Upper lobe of left lung (tissue), 6 donors: ENCODE measurements around the gene ITGA11. TPM values are rescaled to one million over a fixed set of nuclear protein-coding genes. Genes with fewer than 3 reads are reported as not detected.

Experiments
- ATAC-seq, 2 donors: fragments of 200-7000 bp; cut with Tn5 transposase; one replicate each; pipeline ENCODE4 v1.9.1; 2022; ENCODE audit warnings: mild to moderate bottlenecking in 2 of 2, moderate library complexity in 2 of 2; ENCODE audit not compliant: low FRiP score in 2 of 2
- DNase-seq, 2 donors: peaks; one replicate each; pipeline ENCODE4 v3.0.0-alpha.2; 2019 to 2020
- H3K27ac ChIP-seq, 4 donors: fragments of 200-600 bp; sonication (generic); one replicate each; pipeline ENCODE4 v1.5.1; 2016 to 2019
- H3K27me3 ChIP-seq, 4 donors: fragments of 200-600 bp; sonication (generic); one replicate each; pipeline ENCODE4 v1.5.1; 2017 to 2019
- H3K36me3 ChIP-seq, 4 donors: fragments of 200-600 bp; sonication (generic); one replicate each; pipeline ENCODE4 v1.5.1; 2016 to 2019
- H3K4me1 ChIP-seq, 4 donors: fragments of 200-600 bp; sonication (generic); one replicate each; pipeline ENCODE4 v1.5.1; 2018 to 2019
- H3K4me3 ChIP-seq, 4 donors: fragments of 200-600 bp; sonication (generic); one replicate each; pipeline ENCODE4 v1.5.1; 2017 to 2019; ENCODE audit warnings: mild to moderate bottlenecking in 2 of 4, moderate library complexity in 1 of 4
- H3K9me3 ChIP-seq, 4 donors: fragments of 200-600 bp; sonication (generic); one replicate each; pipeline ENCODE4 v1.5.1; 2018 to 2019
- EP300 ChIP-seq, 4 donors: sonication (generic); formaldehyde crosslinking; IDR thresholded peaks; one replicate each; pipeline ENCODE4 v1.5.1; 2017; ENCODE audit warnings: antibody characterized with exemption in 4 of 4, control low read depth in 2 of 4
- POLR2A ChIP-seq, 4 donors: fragments of 450-650 bp; IDR thresholded peaks; one replicate each; pipeline ENCODE4 v1.5.1; 2016 to 2017; ENCODE audit warnings: antibody characterized with exemption in 4 of 4, mild to moderate bottlenecking in 2 of 4
- POLR2AphosphoS5 ChIP-seq, 2 donors: sonication (generic); formaldehyde crosslinking; IDR thresholded peaks; one replicate each; pipeline ENCODE4 v1.5.1; 2017; ENCODE audit warnings: antibody characterized with exemption in 2 of 2
- WGBS, 2 donors: methylation state at CpG; one replicate each; pipeline ENCODE4 v1.1.5; 2017 to 2018; 5-methylcytosine and 5-hydroxymethylcytosine counted together
- total RNA-seq, 6 donors: library from RNA; depleted of rRNA in 4 of 6; stranded (reverse); fragments of >200 nt in 4 of 6; gene quantifications; one replicate each; pipeline versions ENCODE4 v1.1.0 to v1.2.1, GENCODE V29; 2016 to 2021
- TF ChIP-seq, protein P1 (sequence below), 6 experiments: fragments of 450-650 bp in 4 of 6; fragments of 200-600 bp in 2 of 6; sonication (generic) in 2 of 6; IDR thresholded peaks; one replicate each; pipeline ENCODE4 v1.5.1; 2016 to 2019; ENCODE audit warnings: antibody characterized with exemption in 6 of 6
- donor health status: DM: no; HTN: no; CAD: no; lungs with moderate emphysema.
- donor health status: DM: no; HTN: yes; CAD: no; lungs with severe emphysema.

ITGA11 gene
- total RNA-seq, 6 donors from 2014 or later: 0.49 to 6.9 (median 1.4) TPM

GRCh38 chr15:68464448-68465090 lies 32.6 kb upstream of the ITGA11 start:
- Histone ChIP-seq H3K4me1 (no peaks in the 10 kb centered on the region), H3K36me3 (no peaks in the 10 kb centered on the region), H3K27me3 (no peaks in the 10 kb centered on the region), H3K27ac (no peak overlapping the region), H3K4me3 (no peak overlapping the region), H3K9me3 (no peaks in the 10 kb centered on the region)
- no peak for DNase-seq
- 75 to 78% methylated on average over 5 to 7 of the region's 7 CpGs for WGBS, 2 donors
- TF ChIP-seq POLR2AphosphoS5 (IDR thresholded peaks at IDR 0.05) (no peak), EP300 (IDR thresholded peaks at IDR 0.05) (no peak), POLR2A (IDR thresholded peaks at IDR 0.05) (no peak)
- TF ChIP-seq, protein P1, sequence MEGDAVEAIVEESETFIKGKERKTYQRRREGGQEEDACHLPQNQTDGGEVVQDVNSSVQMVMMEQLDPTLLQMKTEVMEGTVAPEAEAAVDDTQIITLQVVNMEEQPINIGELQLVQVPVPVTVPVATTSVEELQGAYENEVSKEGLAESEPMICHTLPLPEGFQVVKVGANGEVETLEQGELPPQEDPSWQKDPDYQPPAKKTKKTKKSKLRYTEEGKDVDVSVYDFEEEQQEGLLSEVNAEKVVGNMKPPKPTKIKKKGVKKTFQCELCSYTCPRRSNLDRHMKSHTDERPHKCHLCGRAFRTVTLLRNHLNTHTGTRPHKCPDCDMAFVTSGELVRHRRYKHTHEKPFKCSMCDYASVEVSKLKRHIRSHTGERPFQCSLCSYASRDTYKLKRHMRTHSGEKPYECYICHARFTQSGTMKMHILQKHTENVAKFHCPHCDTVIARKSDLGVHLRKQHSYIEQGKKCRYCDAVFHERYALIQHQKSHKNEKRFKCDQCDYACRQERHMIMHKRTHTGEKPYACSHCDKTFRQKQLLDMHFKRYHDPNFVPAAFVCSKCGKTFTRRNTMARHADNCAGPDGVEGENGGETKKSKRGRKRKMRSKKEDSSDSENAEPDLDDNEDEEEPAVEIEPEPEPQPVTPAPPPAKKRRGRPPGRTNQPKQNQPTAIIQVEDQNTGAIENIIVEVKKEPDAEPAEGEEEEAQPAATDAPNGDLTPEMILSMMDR (IDR thresholded peaks at IDR 0.05): no peak
- ATAC-seq: peak in 1 of 2 donors; percentile 50

- 78 to 84% methylated on average over 3 of the region's 3 CpGs for WGBS, 2 donors
- TF ChIP-seq EP300 (IDR thresholded peaks at IDR 0.05) (no peak), POLR2AphosphoS5 (IDR thresholded peaks at IDR 0.05) (no peak), POLR2A (IDR thresholded peaks at IDR 0.05) (no peak)
- TF ChIP-seq, protein P1 (IDR thresholded peaks at IDR 0.05): no peak
- Histone ChIP-seq H3K27me3 (no peaks in the 10 kb centered on the region), H3K4me3 (no peak overlapping the region), H3K4me1 (no peaks in the 10 kb centered on the region), H3K27ac (no peak overlapping the region), H3K36me3 (no peaks in the 10 kb centered on the region), H3K9me3 (no peaks in the 10 kb centered on the region)
- DNase-seq: no peak
- no peak for ATAC-seq
Observed at GRCh38 chr15:68463996-68464395, 32.0 kb upstream of the ITGA11 start.

DNA sequence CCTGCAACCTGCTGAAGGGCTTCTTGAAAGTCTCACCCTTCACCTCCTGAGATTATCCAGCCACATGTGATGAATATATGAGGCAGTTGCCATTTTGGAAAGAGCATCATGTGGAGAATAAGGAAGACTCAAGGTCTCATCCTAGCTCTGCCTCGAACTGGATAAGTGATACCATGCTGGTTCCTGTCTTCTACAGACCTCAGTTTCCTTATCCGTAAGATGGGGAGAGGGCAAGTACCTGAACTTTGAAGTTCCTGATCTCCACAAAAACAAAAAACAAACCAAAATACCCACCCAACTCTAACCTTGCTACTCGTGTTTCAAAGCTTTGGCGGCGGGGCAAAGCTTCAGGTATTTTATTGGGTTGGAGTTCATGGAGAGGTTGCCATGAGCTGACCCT lies 31.5 kb upstream of the ITGA11 start:
- H3K4me1 ChIP-seq: no peaks in the 10 kb centered on the region
- H3K4me3 ChIP-seq: no peak overlapping the region
- TF ChIP-seq POLR2A (IDR thresholded peaks at IDR 0.05) (no peak), EP300 (IDR thresholded peaks at IDR 0.05) (no peak), POLR2AphosphoS5 (IDR thresholded peaks at IDR 0.05) (no peak)
- TF ChIP-seq, protein P1 (IDR thresholded peaks at IDR 0.05): no peak
- no peak overlapping the region for H3K27ac ChIP-seq
- H3K36me3 ChIP-seq: no peaks in the 10 kb centered on the region
- DNase-seq (no peak), ATAC-seq (no peak)
- no peaks in the 10 kb centered on the region for H3K9me3 ChIP-seq
- 86 to 94% methylated on average over 5 of the region's 5 CpGs for WGBS, 2 donors
- no peaks in the 10 kb centered on the region for H3K27me3 ChIP-seq

DNA sequence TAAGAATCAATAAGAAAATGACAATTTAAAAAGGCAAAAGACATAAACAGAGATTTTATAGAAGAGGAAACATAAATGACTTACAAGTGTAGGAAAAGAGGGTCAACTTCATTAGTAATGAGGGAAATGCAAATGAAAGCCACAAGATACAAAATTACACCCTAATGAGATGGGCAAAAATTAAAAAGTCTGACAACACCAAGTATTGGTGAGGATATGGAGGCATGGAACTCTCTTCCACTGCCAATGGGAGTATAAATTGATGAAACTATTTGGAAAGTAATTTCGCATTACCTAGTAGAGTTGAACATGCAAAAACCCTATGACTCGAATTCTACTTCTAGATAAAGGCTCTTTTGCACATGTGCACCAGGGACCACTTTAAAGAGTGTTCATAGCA lies 28.2 kb upstream of the ITGA11 start:
- Histone ChIP-seq H3K27ac (no peak overlapping the region), H3K27me3 (no peaks in the 10 kb centered on the region), H3K9me3 (no peaks in the 10 kb centered on the region), H3K4me3 (no peak overlapping the region), H3K36me3 (no peaks in the 10 kb centered on the region), H3K4me1 (no peaks in the 10 kb centered on the region)
- TF ChIP-seq, protein P1 (IDR thresholded peaks at IDR 0.05): no peak
- WGBS, 2 donors: 70 to 89% methylated on average over 2 of the region's 2 CpGs
- DNase-seq (no peak), ATAC-seq (no peak)

- H3K4me3 ChIP-seq: no peak overlapping the region
- DNase-seq (no peak), ATAC-seq (no peak)
- no peaks in the 10 kb centered on the region for H3K36me3 ChIP-seq
- 50 to 59% methylated on average over 1 of the region's 1 CpG for WGBS, 2 donors
- no peaks in the 10 kb centered on the region for H3K9me3 ChIP-seq
- no peak overlapping the region for H3K27ac ChIP-seq
- no peak for TF ChIP-seq POLR2A (IDR thresholded peaks at IDR 0.05)
- no peak for TF ChIP-seq POLR2AphosphoS5 (IDR thresholded peaks at IDR 0.05)
- no peak for TF ChIP-seq EP300 (IDR thresholded peaks at IDR 0.05)
- TF ChIP-seq, protein P1 (IDR thresholded peaks at IDR 0.05): no peak
- H3K27me3 ChIP-seq: no peaks in the 10 kb centered on the region
- H3K4me1 ChIP-seq: no peaks in the 10 kb centered on the region
Observed at GRCh38 chr15:68450192-68450591, 18.2 kb upstream of the ITGA11 start.
